ENCODE measurements around the gene DENND1A. TPM values are rescaled to one million over a fixed set of nuclear protein-coding genes. Genes with fewer than 3 reads are reported as not detected.

DENND1A gene
- total and polyA plus RNA-seq, 4 donors, result 13.4 to 30.5 (median 28.3) TPM

- no peaks in the 10 kb centered on the region for H3K36me3 ChIP-seq (ENCODE audit: control insufficient read depth, insufficient read depth, low read length)
- no peak overlapping the region for H3K4me3 ChIP-seq (ENCODE audit: low read depth, low read length)
- no peak overlapping the region for H3K27ac ChIP-seq (ENCODE audit: low read depth, low read length)
- H3K4me1 ChIP-seq (ENCODE audit: control insufficient read depth, insufficient read depth, low read length), result peaks cover 11% of the 10 kb centered on the region
- no peaks in the 10 kb centered on the region for H3K27me3 ChIP-seq (ENCODE audit: control insufficient read depth, insufficient read depth, low read length)
- H3K9me3 ChIP-seq (ENCODE audit: control insufficient read depth, insufficient read depth, low read length), result peaks cover 2% of the 10 kb centered on the region
- WGBS (ENCODE audit: insufficient coverage), result 85% methylated on average over 2 of the region's 2 CpGs
- DNase-seq (ENCODE audit: low read depth in 4 of 6, low spot score in 6 of 6), result peak in 1 of 6 donors; percentile 24
Measured at GRCh38 chr9:123925819-123926218, 4.1 kb downstream of the DENND1A start.

DNA sequence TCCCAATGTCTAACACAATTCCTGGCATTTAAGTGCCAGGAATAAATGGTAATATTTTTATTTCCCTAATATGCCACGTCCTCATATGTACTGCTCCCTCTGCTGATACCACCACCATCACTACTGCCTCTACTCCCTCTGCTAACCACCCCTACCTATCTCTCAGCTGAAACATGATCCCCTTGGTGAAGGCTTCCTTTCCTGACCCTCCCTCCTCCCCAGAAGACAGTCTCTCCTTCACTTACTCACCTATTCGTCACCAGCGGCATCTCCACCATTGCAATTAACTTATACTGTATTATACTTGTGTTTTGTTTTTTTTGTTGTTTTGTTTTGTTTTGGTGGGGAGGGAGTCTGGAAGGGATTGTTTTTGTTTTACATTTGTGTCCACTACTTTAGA is 4.8 kb downstream of the DENND1A start:
- Histone ChIP-seq H3K4me3 (ENCODE audit: low read depth, low read length) (no peak overlapping the region), H3K36me3 (ENCODE audit: control insufficient read depth, insufficient read depth, low read length) (no peaks in the 10 kb centered on the region), H3K9me3 (ENCODE audit: control insufficient read depth, insufficient read depth, low read length) (peaks cover 2% of the 10 kb centered on the region), H3K27me3 (ENCODE audit: control insufficient read depth, insufficient read depth, low read length) (no peaks in the 10 kb centered on the region), H3K27ac (ENCODE audit: low read depth, low read length) (no peak overlapping the region), H3K4me1 (ENCODE audit: control insufficient read depth, insufficient read depth, low read length) (peaks cover 11% of the 10 kb centered on the region)
- DNase-seq (ENCODE audit: low read depth in 4 of 6, low spot score in 6 of 6), result no peak
- WGBS (ENCODE audit: insufficient coverage), result 91% methylated on average over 1 of the region's 3 CpGs

GRCh38 chr9:123924727-123925126 is 5.2 kb downstream of the DENND1A start:
- Histone ChIP-seq H3K9me3 (ENCODE audit: control insufficient read depth, insufficient read depth, low read length) (peaks cover 2% of the 10 kb centered on the region), H3K27me3 (ENCODE audit: control insufficient read depth, insufficient read depth, low read length) (no peaks in the 10 kb centered on the region), H3K4me3 (ENCODE audit: low read depth, low read length) (no peak overlapping the region), H3K4me1 (ENCODE audit: control insufficient read depth, insufficient read depth, low read length) (peaks cover 11% of the 10 kb centered on the region), H3K36me3 (ENCODE audit: control insufficient read depth, insufficient read depth, low read length) (no peaks in the 10 kb centered on the region), H3K27ac (ENCODE audit: low read depth, low read length) (no peak overlapping the region)
- no peak for DNase-seq (ENCODE audit: low read depth in 4 of 6, low spot score in 6 of 6)
- WGBS (ENCODE audit: insufficient coverage), result 100% methylated on average over 4 of the region's 5 CpGs

GRCh38 chr9:123923884-123924283 is 6.0 kb downstream of the DENND1A start:
- H3K36me3 ChIP-seq (ENCODE audit: control insufficient read depth, insufficient read depth, low read length), result no peaks in the 10 kb centered on the region
- no peak for DNase-seq (ENCODE audit: low read depth in 4 of 6, low spot score in 6 of 6)
- H3K9me3 ChIP-seq (ENCODE audit: control insufficient read depth, insufficient read depth, low read length), result peaks cover 2% of the 10 kb centered on the region
- H3K27me3 ChIP-seq (ENCODE audit: control insufficient read depth, insufficient read depth, low read length), result no peaks in the 10 kb centered on the region
- WGBS (ENCODE audit: insufficient coverage), result no CpG with 5 or more reads among the region's 3 CpGs
- no peak overlapping the region for H3K27ac ChIP-seq (ENCODE audit: low read depth, low read length)
- H3K4me3 ChIP-seq (ENCODE audit: low read depth, low read length), result no peak overlapping the region
- H3K4me1 ChIP-seq (ENCODE audit: control insufficient read depth, insufficient read depth, low read length), result peaks cover 5% of the 10 kb centered on the region

- H3K4me3 ChIP-seq (ENCODE audit: low read depth, low read length), result no peak overlapping the region
- no peak for DNase-seq (ENCODE audit: low read depth in 4 of 6, low spot score in 6 of 6)
- H3K27ac ChIP-seq (ENCODE audit: low read depth, low read length), result no peak overlapping the region
- peaks cover under 1% of the 10 kb centered on the region for H3K4me1 ChIP-seq (ENCODE audit: control insufficient read depth, insufficient read depth, low read length)
- WGBS (ENCODE audit: insufficient coverage), result 67% methylated on average over 2 of the region's 4 CpGs
- H3K9me3 ChIP-seq (ENCODE audit: control insufficient read depth, insufficient read depth, low read length), result peaks cover 2% of the 10 kb centered on the region
- no peaks in the 10 kb centered on the region for H3K27me3 ChIP-seq (ENCODE audit: control insufficient read depth, insufficient read depth, low read length)
- H3K36me3 ChIP-seq (ENCODE audit: control insufficient read depth, insufficient read depth, low read length), result no peaks in the 10 kb centered on the region
Measured at GRCh38 chr9:123923377-123923776, 6.5 kb downstream of the DENND1A start.

GRCh38 chr9:123922911-123923310 is 7.0 kb downstream of the DENND1A start:
- Histone ChIP-seq H3K27me3 (ENCODE audit: control insufficient read depth, insufficient read depth, low read length) (no peaks in the 10 kb centered on the region), H3K4me3 (ENCODE audit: low read depth, low read length) (no peak overlapping the region), H3K4me1 (ENCODE audit: control insufficient read depth, insufficient read depth, low read length) (no peaks in the 10 kb centered on the region), H3K36me3 (ENCODE audit: control insufficient read depth, insufficient read depth, low read length) (no peaks in the 10 kb centered on the region), H3K9me3 (ENCODE audit: control insufficient read depth, insufficient read depth, low read length) (peaks cover 2% of the 10 kb centered on the region), H3K27ac (ENCODE audit: low read depth, low read length) (no peak overlapping the region)
- DNase-seq (ENCODE audit: low read depth in 4 of 6, low spot score in 6 of 6), result no peak
- WGBS (ENCODE audit: insufficient coverage), result 84% methylated on average over 3 of the region's 4 CpGs

DNA sequence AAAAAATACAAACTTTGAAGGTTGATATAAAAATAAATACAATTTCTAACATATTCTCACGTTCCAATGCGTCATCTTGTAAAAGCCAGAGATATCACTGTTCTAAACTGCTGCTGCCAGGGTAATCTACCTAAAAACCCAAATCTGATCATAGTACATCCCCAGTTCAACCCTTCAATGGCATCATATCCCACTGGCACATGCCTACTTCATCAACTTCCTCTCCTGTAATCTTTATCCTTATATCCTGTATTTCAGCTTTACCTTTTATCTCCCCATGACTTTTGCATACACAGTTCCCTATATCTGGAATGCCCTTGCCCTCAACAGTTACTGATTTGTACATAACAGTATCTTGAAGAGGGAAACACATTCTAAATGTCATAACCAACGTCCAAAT is 7.5 kb downstream of the DENND1A start:
- Histone ChIP-seq H3K4me3 (ENCODE audit: low read depth, low read length) (no peak overlapping the region), H3K27me3 (ENCODE audit: control insufficient read depth, insufficient read depth, low read length) (no peaks in the 10 kb centered on the region), H3K9me3 (ENCODE audit: control insufficient read depth, insufficient read depth, low read length) (peaks cover 2% of the 10 kb centered on the region), H3K27ac (ENCODE audit: low read depth, low read length) (peak overlapping the region; percentile 33), H3K4me1 (ENCODE audit: control insufficient read depth, insufficient read depth, low read length) (no peaks in the 10 kb centered on the region), H3K36me3 (ENCODE audit: control insufficient read depth, insufficient read depth, low read length) (no peaks in the 10 kb centered on the region)
- no peak for DNase-seq (ENCODE audit: low read depth in 4 of 6, low spot score in 6 of 6)
- WGBS (ENCODE audit: insufficient coverage), result 92% methylated on average over 2 of the region's 3 CpGs

- Histone ChIP-seq H3K36me3 (ENCODE audit: control insufficient read depth, insufficient read depth, low read length) (no peaks in the 10 kb centered on the region), H3K27ac (ENCODE audit: low read depth, low read length) (no peak overlapping the region), H3K27me3 (ENCODE audit: control insufficient read depth, insufficient read depth, low read length) (no peaks in the 10 kb centered on the region), H3K4me3 (ENCODE audit: low read depth, low read length) (no peak overlapping the region), H3K9me3 (ENCODE audit: control insufficient read depth, insufficient read depth, low read length) (no peaks in the 10 kb centered on the region), H3K4me1 (ENCODE audit: control insufficient read depth, insufficient read depth, low read length) (no peaks in the 10 kb centered on the region)
- WGBS (ENCODE audit: insufficient coverage), result 93% methylated on average over 3 of the region's 3 CpGs
- DNase-seq (ENCODE audit: low read depth in 4 of 6, low spot score in 6 of 6), result no peak
Measured at GRCh38 chr9:123914517-123915196, 15.3 kb downstream of the DENND1A start.

DNA sequence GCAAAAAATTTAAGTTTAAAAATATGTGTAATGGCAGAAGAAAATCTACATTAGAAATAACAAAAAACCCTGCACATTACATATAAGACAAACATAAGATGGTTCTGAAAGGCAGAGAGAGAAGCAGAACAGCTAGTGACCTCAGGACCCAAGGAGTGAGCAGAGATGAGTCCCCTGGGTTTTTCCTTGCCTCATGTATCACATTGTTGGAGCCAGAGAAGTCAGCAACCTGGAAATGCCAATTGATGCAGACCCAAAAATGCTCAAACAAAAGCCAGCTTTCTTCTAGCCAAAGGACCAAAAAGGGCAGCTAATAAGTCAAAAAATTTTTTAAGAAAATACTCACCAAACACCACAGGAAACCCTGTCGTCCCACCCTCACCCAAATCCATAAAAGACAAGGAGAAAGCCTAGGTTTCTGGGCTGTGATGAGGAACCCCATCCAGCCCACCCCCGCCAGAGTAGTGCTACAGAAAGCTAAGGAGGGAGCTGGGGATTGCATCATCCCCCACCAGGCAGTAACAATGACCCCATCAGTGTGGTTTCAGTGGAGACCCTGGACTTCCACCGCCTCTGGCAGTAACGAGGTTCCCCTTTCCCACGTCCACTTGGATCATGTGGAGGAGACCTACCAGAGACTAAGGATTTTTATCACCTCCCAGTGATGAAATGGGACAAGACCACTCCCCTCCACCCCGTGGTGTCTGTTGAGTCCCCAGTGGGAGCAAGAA is 17.6 kb downstream of the DENND1A start:
- Histone ChIP-seq H3K27ac (ENCODE audit: low read depth, low read length) (no peak overlapping the region), H3K4me1 (ENCODE audit: control insufficient read depth, insufficient read depth, low read length) (no peaks in the 10 kb centered on the region), H3K27me3 (ENCODE audit: control insufficient read depth, insufficient read depth, low read length) (no peaks in the 10 kb centered on the region), H3K9me3 (ENCODE audit: control insufficient read depth, insufficient read depth, low read length) (no peaks in the 10 kb centered on the region), H3K36me3 (ENCODE audit: control insufficient read depth, insufficient read depth, low read length) (no peaks in the 10 kb centered on the region), H3K4me3 (ENCODE audit: low read depth, low read length) (no peak overlapping the region)
- no CpG with 5 or more reads among the region's 6 CpGs for WGBS (ENCODE audit: insufficient coverage)
- no peak for DNase-seq (ENCODE audit: low read depth in 4 of 6, low spot score in 6 of 6)

DNA sequence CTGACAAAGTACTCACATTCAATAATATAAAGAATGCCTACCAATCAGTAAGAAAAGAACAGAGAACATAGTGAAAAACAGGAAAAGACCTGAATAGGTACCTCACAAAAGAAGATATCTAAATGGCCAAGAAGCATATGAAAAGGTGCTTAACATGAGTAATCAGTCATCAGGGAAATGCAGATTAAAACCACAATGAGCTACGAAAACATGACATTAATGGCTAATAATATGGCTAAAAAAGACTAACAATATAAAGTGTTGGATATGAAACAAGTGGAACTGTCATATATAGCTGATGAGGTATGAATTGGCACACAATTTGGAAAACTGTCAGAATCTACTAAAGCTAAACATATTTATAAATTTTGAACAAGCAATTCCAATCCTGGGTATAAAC is 18.9 kb downstream of the DENND1A start:
- no peaks in the 10 kb centered on the region for H3K4me1 ChIP-seq (ENCODE audit: control insufficient read depth, insufficient read depth, low read length)
- H3K27me3 ChIP-seq (ENCODE audit: control insufficient read depth, insufficient read depth, low read length), result no peaks in the 10 kb centered on the region
- WGBS (ENCODE audit: insufficient coverage), result no CpG with 5 or more reads among the region's 1 CpG
- no peak overlapping the region for H3K4me3 ChIP-seq (ENCODE audit: low read depth, low read length)
- H3K36me3 ChIP-seq (ENCODE audit: control insufficient read depth, insufficient read depth, low read length), result no peaks in the 10 kb centered on the region
- no peak for DNase-seq (ENCODE audit: low read depth in 4 of 6, low spot score in 6 of 6)
- no peak overlapping the region for H3K27ac ChIP-seq (ENCODE audit: low read depth, low read length)
- no peaks in the 10 kb centered on the region for H3K9me3 ChIP-seq (ENCODE audit: control insufficient read depth, insufficient read depth, low read length)

All from spinal cord (tissue), 10 donors.